ENCODE results near the gene TRPV3.
"Not testable (repeated sequence)": the region's sequence is repeated elsewhere in the genome, so short reads cannot be mapped to it uniquely, and the experiment has no call there.

The TRPV3 gene

GRCh38 chr17:3590231-3590630 is 32.6 kb upstream of the TRPV3 start:
- no peak for DNase-seq (ENCODE audit: low read depth)
- H3K4me3 ChIP-seq (ENCODE audit: low read length): no peak overlapping the region
- TF ChIP-seq, protein P1, sequence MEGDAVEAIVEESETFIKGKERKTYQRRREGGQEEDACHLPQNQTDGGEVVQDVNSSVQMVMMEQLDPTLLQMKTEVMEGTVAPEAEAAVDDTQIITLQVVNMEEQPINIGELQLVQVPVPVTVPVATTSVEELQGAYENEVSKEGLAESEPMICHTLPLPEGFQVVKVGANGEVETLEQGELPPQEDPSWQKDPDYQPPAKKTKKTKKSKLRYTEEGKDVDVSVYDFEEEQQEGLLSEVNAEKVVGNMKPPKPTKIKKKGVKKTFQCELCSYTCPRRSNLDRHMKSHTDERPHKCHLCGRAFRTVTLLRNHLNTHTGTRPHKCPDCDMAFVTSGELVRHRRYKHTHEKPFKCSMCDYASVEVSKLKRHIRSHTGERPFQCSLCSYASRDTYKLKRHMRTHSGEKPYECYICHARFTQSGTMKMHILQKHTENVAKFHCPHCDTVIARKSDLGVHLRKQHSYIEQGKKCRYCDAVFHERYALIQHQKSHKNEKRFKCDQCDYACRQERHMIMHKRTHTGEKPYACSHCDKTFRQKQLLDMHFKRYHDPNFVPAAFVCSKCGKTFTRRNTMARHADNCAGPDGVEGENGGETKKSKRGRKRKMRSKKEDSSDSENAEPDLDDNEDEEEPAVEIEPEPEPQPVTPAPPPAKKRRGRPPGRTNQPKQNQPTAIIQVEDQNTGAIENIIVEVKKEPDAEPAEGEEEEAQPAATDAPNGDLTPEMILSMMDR (conservative IDR thresholded peaks at IDR 0.05; ENCODE audit: low read depth, low read length): no peak

- DNase-seq (ENCODE audit: low read depth): no peak
- TF ChIP-seq, protein P1 (conservative IDR thresholded peaks at IDR 0.05; ENCODE audit: low read depth, low read length): no peak
- H3K4me3 ChIP-seq (ENCODE audit: low read length): no peak overlapping the region
Measured at GRCh38 chr17:3589784-3590183, 32.2 kb upstream of the TRPV3 start.

GRCh38 chr17:3585826-3586225 is 28.2 kb upstream of the TRPV3 start:
- DNase-seq (ENCODE audit: low read depth): no peak
- no peak overlapping the region for H3K4me3 ChIP-seq (ENCODE audit: low read length)
- TF ChIP-seq, protein P1 (conservative IDR thresholded peaks at IDR 0.05; ENCODE audit: low read depth, low read length): no peak

GRCh38 chr17:3583456-3583855 is 25.8 kb upstream of the TRPV3 start:
- no peak for DNase-seq (ENCODE audit: low read depth)
- H3K4me3 ChIP-seq (ENCODE audit: low read length): no peak overlapping the region
- TF ChIP-seq, protein P1 (conservative IDR thresholded peaks at IDR 0.05; ENCODE audit: low read depth, low read length): no peak

GRCh38 chr17:3582915-3583314 is 25.3 kb upstream of the TRPV3 start:
- H3K4me3 ChIP-seq (ENCODE audit: low read length): no peak overlapping the region
- DNase-seq (ENCODE audit: low read depth): no peak
- TF ChIP-seq, protein P1 (conservative IDR thresholded peaks at IDR 0.05; ENCODE audit: low read depth, low read length): no peak

DNA sequence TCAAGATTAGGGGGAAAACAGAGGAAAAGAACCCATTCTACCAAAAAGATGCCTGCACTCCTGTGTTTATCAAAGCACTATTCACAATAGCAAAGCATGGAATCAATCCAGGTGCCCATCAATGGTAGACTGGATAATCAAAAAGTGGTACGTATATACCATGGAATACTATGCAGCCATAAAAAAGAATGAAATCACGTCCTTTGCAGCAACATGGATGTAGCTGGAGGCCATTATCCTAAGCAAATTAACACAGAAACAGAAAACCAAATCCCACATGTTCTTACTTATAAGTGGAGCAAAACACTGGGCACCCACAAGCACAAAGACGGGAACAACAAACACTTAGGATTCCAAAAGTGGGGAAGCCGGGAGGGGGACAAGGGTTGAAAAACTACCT is 21.1 kb upstream of the TRPV3 start:
- DNase-seq (ENCODE audit: low read depth); H3K4me3 ChIP-seq (ENCODE audit: low read length): not testable (repeated sequence)

GRCh38 chr17:3576970-3577369 is 19.4 kb upstream of the TRPV3 start:
- DNase-seq (ENCODE audit: low read depth): no peak
- no peak overlapping the region for H3K4me3 ChIP-seq (ENCODE audit: low read length)
- TF ChIP-seq, protein P1 (conservative IDR thresholded peaks at IDR 0.05; ENCODE audit: low read depth, low read length): no peak

DNA sequence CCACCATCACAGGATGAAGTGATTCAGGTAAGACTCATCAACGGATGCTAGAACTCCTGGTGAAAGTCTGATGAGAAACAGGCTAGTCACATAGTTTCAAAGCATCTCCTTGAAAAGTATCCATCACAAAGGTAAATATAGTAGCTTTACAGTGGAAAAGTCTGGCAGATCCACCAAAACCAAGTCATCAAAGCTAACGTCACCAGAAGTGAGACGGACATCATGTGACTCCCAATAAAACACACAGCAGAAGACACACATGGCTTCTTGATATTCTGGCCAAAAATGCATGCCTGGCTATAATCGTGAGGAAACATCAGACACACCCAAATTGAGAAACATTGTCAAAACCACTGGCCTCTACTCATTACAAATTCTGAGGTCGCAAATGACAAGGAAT is 17.9 kb upstream of the TRPV3 start:
- H3K4me3 ChIP-seq (ENCODE audit: low read length): no peak overlapping the region
- DNase-seq (ENCODE audit: low read depth): no peak
- TF ChIP-seq, protein P1 (conservative IDR thresholded peaks at IDR 0.05; ENCODE audit: low read depth, low read length): no peak
